ENCODE measurements around the gene TBC1D3I.
A peak's percentile ranks its signal among the peaks of the same experiment; 100 is the strongest.
"Not testable (repeated sequence)": the region's sequence is repeated elsewhere in the genome, so short reads cannot be mapped to it uniquely, and the experiment has no call there.

TBC1D3I gene

DNA sequence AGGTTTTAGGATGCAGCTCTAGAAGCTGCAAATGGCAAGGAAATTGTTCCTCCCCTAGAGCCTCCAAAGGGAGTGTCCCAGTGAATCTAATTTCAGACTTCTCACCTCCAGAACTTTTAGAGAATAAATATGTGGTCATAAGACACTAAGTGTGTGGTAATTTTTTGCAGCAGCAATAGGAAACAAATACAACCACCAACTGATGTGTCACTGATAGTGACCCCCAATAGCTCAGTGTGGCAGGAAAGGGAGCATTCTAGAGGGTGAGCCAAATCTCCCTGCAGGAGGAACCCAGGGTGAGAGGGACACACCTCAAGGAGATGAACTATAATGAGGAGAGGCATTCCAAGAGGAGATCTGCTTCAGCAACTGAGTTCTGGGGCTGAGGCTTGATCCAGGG lies 49.5 kb downstream of the TBC1D3I start:
- TF ChIP-seq, protein P1, sequence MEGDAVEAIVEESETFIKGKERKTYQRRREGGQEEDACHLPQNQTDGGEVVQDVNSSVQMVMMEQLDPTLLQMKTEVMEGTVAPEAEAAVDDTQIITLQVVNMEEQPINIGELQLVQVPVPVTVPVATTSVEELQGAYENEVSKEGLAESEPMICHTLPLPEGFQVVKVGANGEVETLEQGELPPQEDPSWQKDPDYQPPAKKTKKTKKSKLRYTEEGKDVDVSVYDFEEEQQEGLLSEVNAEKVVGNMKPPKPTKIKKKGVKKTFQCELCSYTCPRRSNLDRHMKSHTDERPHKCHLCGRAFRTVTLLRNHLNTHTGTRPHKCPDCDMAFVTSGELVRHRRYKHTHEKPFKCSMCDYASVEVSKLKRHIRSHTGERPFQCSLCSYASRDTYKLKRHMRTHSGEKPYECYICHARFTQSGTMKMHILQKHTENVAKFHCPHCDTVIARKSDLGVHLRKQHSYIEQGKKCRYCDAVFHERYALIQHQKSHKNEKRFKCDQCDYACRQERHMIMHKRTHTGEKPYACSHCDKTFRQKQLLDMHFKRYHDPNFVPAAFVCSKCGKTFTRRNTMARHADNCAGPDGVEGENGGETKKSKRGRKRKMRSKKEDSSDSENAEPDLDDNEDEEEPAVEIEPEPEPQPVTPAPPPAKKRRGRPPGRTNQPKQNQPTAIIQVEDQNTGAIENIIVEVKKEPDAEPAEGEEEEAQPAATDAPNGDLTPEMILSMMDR (IDR thresholded peaks at IDR 0.05; ENCODE audit: insufficient read depth, low read length, poor library complexity, severe bottlenecking), result no peak

GRCh38 chr17:36213695-36214094 lies 50.7 kb downstream of the TBC1D3I start:
- DNase-seq (ENCODE audit: extremely low read depth, insufficient read length), result no peak
- TF ChIP-seq, protein P1 (IDR thresholded peaks at IDR 0.05; ENCODE audit: insufficient read depth, low read length, poor library complexity, severe bottlenecking), result no peak
- Histone ChIP-seq H3K4me3 (replicated peaks; ENCODE audit: low read depth, low read length) (no peak overlapping the region), H3K27me3 (replicated peaks; ENCODE audit: control insufficient read depth, insufficient read depth, low read length) (no peaks in the 10 kb centered on the region), H3K36me3 (ENCODE audit: control insufficient read depth, insufficient read depth, low read length) (no peaks in the 10 kb centered on the region)

More for the DNA sequence above, 49.5 kb downstream of the TBC1D3I start:
- no peaks in the 10 kb centered on the region for H3K27me3 ChIP-seq (replicated peaks; ENCODE audit: control insufficient read depth, insufficient read depth, low read length)
- DNase-seq (ENCODE audit: extremely low read depth, insufficient read length), result no peak
- H3K4me3 ChIP-seq (replicated peaks; ENCODE audit: low read depth, low read length), result no peak overlapping the region
- H3K36me3 ChIP-seq (ENCODE audit: control insufficient read depth, insufficient read depth, low read length), result no peaks in the 10 kb centered on the region

- no peaks in the 10 kb centered on the region for H3K36me3 ChIP-seq (ENCODE audit: control insufficient read depth, insufficient read depth, low read length)
- H3K4me3 ChIP-seq (replicated peaks; ENCODE audit: low read depth, low read length), result no peak overlapping the region
- DNase-seq (ENCODE audit: extremely low read depth, insufficient read length), result no peak
- TF ChIP-seq, protein P1 (IDR thresholded peaks at IDR 0.05; ENCODE audit: insufficient read depth, low read length, poor library complexity, severe bottlenecking), result no peak
- H3K27me3 ChIP-seq (replicated peaks; ENCODE audit: control insufficient read depth, insufficient read depth, low read length), result no peaks in the 10 kb centered on the region
Measured at GRCh38 chr17:36212966-36213365, 51.4 kb downstream of the TBC1D3I start.

DNA sequence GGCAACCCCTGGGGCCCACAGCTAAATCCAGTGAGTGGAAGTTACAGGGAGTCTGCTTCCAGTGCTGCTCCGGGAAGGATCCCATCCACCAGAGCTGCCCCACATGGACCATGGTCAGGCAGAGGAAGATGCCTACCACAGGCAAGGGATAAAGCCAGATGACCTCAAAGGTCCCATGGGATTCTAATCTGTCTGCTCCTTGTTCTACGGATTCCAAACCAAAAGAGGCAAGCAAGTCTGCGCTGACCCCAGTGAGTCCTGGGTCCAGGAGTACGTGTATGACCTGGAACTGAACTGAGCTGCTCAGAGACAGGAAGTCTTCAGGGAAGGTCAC lies 52.1 kb downstream of the TBC1D3I start:
- H3K27me3 ChIP-seq (replicated peaks; ENCODE audit: control insufficient read depth, insufficient read depth, low read length), result no peaks in the 10 kb centered on the region
- no peaks in the 10 kb centered on the region for H3K36me3 ChIP-seq (ENCODE audit: control insufficient read depth, insufficient read depth, low read length)
- TF ChIP-seq, protein P1 (IDR thresholded peaks at IDR 0.05; ENCODE audit: insufficient read depth, low read length, poor library complexity, severe bottlenecking), result no peak
- DNase-seq (ENCODE audit: extremely low read depth, insufficient read length), result no peak
- peak overlapping the region; percentile 22 for H3K4me3 ChIP-seq (replicated peaks; ENCODE audit: low read depth, low read length)

DNA sequence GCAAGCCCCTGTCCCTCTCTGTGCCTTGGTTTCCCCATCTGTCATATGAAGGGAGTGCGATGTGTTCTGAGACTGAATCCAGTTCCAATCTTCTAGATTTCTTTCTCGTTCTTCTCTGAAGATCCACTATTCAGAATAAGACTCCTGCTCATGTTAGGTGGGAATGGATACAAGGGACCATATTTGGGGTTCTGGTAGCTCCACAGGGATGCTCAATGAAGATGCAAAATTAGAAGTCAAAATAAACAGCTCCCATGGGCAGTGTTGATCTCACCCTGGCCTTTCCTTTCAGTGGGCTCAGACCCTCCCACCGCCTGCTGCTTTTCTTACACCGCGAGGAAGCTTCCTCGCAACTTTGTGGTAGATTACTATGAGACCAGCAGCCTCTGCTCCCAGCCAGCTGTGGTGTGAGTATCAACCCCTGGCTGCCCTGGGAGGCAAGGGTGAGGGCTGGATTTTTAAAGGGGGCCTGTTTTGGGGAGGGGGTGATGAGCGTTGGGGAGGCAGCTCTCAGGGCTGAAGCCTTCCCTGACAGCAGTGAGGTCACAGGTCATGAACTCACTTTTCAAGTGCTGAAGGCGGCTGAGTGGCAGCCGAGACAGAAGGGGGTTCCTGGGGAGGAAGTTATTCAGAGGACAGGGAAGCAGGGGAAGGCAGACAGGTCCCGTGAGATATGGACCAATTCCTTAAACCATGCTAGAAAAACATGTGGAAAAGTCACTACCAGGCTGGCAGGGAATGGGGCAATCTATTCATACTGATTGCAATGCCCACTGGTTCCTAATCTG lies 52.7 kb downstream of the TBC1D3I start:
- H3K27me3 ChIP-seq (replicated peaks; ENCODE audit: control insufficient read depth, insufficient read depth, low read length); H3K36me3 ChIP-seq (ENCODE audit: control insufficient read depth, insufficient read depth, low read length); DNase-seq (ENCODE audit: extremely low read depth, insufficient read length): not testable (repeated sequence)
- H3K4me3 ChIP-seq (replicated peaks; ENCODE audit: low read depth, low read length), result peak overlapping the region; percentile 22

- H3K36me3 ChIP-seq (ENCODE audit: control insufficient read depth, insufficient read depth, low read length); H3K27me3 ChIP-seq (replicated peaks; ENCODE audit: control insufficient read depth, insufficient read depth, low read length): not testable (repeated sequence)
- DNase-seq (ENCODE audit: extremely low read depth, insufficient read length), result peak; percentile 36
- H3K4me3 ChIP-seq (replicated peaks; ENCODE audit: low read depth, low read length), result peak within 1 kb of the TSS; percentile 14
Measured at GRCh38 chr17:36210439-36211211, 53.7 kb downstream of the TBC1D3I start, which contains the start of gene CCL4L2. CCL4L2 (plus strand) TSS chr17:36211063.
